Urothelium cell line (cell line): ENCODE data around the gene ARRB2.
A peak's percentile ranks its signal among the peaks of the same experiment; 100 is the strongest.
"Not testable (repeated sequence)": the region's sequence is repeated elsewhere in the genome, so short reads cannot be mapped to it uniquely, and the experiment has no call there.

Source experiments
- DNase-seq: peaks from one replicate; pipeline ENCODE4 v3.0.0; 2011; ENCODE audit warnings: low spot score, mixed read lengths
- FAIRE-seq: peaks from 2 replicates; lab custom pipeline; 2011; peaks lifted over from hg19 to GRCh38; lab: Jason Lieb, UNC

Gene ARRB2

GRCh38 chr17:4699401-4700056 is 10.9 kb upstream of the ARRB2 start:
- DNase-seq, FAIRE-seq: not testable (repeated sequence)

- FAIRE-seq, result no peak
- no peak for DNase-seq
Measured at GRCh38 chr17:4701116-4701515, 9.3 kb upstream of the ARRB2 start.

- DNase-seq, result no peak
Measured at GRCh38 chr17:4703330-4703691, 7.1 kb upstream of the ARRB2 start.

GRCh38 chr17:4704574-4704907 is 5.9 kb upstream of the ARRB2 start:
- not testable (repeated sequence) for DNase-seq, FAIRE-seq

More at GRCh38 chr17:4703330-4703691, 7.1 kb upstream of the ARRB2 start:
- FAIRE-seq, result no peak

GRCh38 chr17:4704991-4705390 is 5.4 kb upstream of the ARRB2 start:
- FAIRE-seq, result no peak

GRCh38 chr17:4706121-4706520 is 4.3 kb upstream of the ARRB2 start:
- FAIRE-seq, result peak; percentile 17
- no peak for DNase-seq

More at GRCh38 chr17:4704991-4705390, 5.4 kb upstream of the ARRB2 start:
- DNase-seq, result no peak

GRCh38 chr17:4708436-4708835 is 2.0 kb upstream of the ARRB2 start:
- no peak for FAIRE-seq
- no peak for DNase-seq

GRCh38 chr17:4710693-4711634 is 532 bp downstream of the ARRB2 start:
- DNase-seq, result no peak
- no peak for FAIRE-seq

GRCh38 chr17:4711661-4712181 is 1.3 kb downstream of the ARRB2 start:
- DNase-seq (no peak), FAIRE-seq (no peak)

GRCh38 chr17:4712526-4712925 is 2.1 kb downstream of the ARRB2 start:
- no peak for FAIRE-seq
- DNase-seq, result no peak

- not testable (repeated sequence) for DNase-seq, FAIRE-seq
Measured at GRCh38 chr17:4714340-4715062, 4.1 kb downstream of the ARRB2 start.

- FAIRE-seq, result no peak
- no peak for DNase-seq
Measured at GRCh38 chr17:4715063-4715744, 4.8 kb downstream of the ARRB2 start.

GRCh38 chr17:4716081-4716480 is 5.6 kb downstream of the ARRB2 start:
- FAIRE-seq (no peak), DNase-seq (no peak)

GRCh38 chr17:4717791-4718190 is 7.4 kb downstream of the ARRB2 start:
- DNase-seq (no peak), FAIRE-seq (no peak)

GRCh38 chr17:4718276-4718675 is 7.8 kb downstream of the ARRB2 start:
- FAIRE-seq (no peak), DNase-seq (no peak)

- FAIRE-seq, result no peak
Measured at GRCh38 chr17:4719146-4719545, 8.7 kb downstream of the ARRB2 start.

GRCh38 chr17:4719684-4720221 is 9.3 kb downstream of the ARRB2 start:
- FAIRE-seq, result no peak

More at GRCh38 chr17:4719146-4719545, 8.7 kb downstream of the ARRB2 start:
- DNase-seq, result no peak

GRCh38 chr17:4720787-4721186 is 10.4 kb downstream of the ARRB2 start:
- FAIRE-seq (no peak), DNase-seq (no peak)

More at GRCh38 chr17:4719684-4720221, 9.3 kb downstream of the ARRB2 start:
- no peak for DNase-seq

- FAIRE-seq, result no peak
- peak; percentile 42 for DNase-seq
Measured at GRCh38 chr17:4721203-4722135, 11.0 kb downstream of the ARRB2 start.
